Sigmoid colon (tissue), 3 donors: ENCODE measurements around the gene MAP1LC3A.

Experiments
- POLR2A ChIP-seq, 2 donors: fragments of 450-650 bp; IDR thresholded peaks; one replicate each; pipeline ENCODE4 v1.6.1; 2016; ENCODE audit warnings: antibody characterized with exemption in 2 of 2, mild to moderate bottlenecking in 2 of 2, moderate library complexity in 2 of 2
- TF ChIP-seq, protein P1 (sequence below), 4 experiments: fragments of 450-650 bp in 3 of 4; fragments of 200-600 bp in 1 of 4; IDR thresholded peaks; one replicate each; pipeline ENCODE4 v1.5.1; 2016 to 2019; ENCODE audit warnings: antibody characterized with exemption in 4 of 4, mild to moderate bottlenecking in 3 of 4, moderate library complexity in 2 of 4

DNA sequence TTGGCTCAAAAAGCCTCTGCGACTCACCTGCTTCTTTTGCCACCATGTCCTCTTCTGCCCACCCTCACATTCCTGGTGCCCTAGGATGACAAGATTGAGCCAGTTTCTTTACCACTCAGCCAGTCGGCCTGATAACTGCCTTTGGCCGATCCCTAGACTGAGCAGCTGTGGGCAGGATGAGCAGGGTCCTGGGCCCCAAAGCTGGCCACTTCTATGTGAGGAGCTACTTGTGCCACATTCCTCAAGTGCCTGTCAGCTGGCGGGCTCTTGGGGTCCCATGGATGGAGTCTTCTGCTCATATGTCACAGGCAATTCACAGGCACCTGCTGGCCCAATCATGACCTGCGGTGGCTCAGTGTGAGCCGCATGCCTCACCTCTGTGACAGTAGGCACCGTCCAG, 25.8 kb upstream of the MAP1LC3A start:
- TF ChIP-seq, protein P1, sequence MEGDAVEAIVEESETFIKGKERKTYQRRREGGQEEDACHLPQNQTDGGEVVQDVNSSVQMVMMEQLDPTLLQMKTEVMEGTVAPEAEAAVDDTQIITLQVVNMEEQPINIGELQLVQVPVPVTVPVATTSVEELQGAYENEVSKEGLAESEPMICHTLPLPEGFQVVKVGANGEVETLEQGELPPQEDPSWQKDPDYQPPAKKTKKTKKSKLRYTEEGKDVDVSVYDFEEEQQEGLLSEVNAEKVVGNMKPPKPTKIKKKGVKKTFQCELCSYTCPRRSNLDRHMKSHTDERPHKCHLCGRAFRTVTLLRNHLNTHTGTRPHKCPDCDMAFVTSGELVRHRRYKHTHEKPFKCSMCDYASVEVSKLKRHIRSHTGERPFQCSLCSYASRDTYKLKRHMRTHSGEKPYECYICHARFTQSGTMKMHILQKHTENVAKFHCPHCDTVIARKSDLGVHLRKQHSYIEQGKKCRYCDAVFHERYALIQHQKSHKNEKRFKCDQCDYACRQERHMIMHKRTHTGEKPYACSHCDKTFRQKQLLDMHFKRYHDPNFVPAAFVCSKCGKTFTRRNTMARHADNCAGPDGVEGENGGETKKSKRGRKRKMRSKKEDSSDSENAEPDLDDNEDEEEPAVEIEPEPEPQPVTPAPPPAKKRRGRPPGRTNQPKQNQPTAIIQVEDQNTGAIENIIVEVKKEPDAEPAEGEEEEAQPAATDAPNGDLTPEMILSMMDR (IDR thresholded peaks at IDR 0.05): no peak
- no peak for TF ChIP-seq POLR2A (IDR thresholded peaks at IDR 0.05)
